ENCODE measurements around the gene PPFIA4. TPM values are rescaled to one million over a fixed set of nuclear protein-coding genes. Genes with fewer than 3 reads are reported as not detected.

PPFIA4 gene
- polyA plus RNA-seq, 6 donors from 2014 or later, result not detected

- ATAC-seq (ENCODE audit: low read depth in 2 of 2) (peak in 1 of 2 donors; percentile 16), DNase-seq (no peak)
- H3K4me1 Mint-ChIP-seq, result peaks cover 6 to 12% (median 6%) of the 10 kb centered on the region in 3 donors
- peaks cover 0 to 7% of the 10 kb centered on the region in 2 donors for H3K36me3 Mint-ChIP-seq
- peak overlapping the region in 6 of 8 donors; percentile 3 to 86 (median 74) for H3K4me3 Mint-ChIP-seq
- H3K9me3 Mint-ChIP-seq, result peaks cover 0 to 1% (median 0%) of the 10 kb centered on the region in 7 donors
- H3K27ac Mint-ChIP-seq, result peak overlapping the region in 1 of 6 donors; percentile 56
- peaks cover 28 to 79% (median 57%) of the 10 kb centered on the region in 3 donors for H3K27me3 Mint-ChIP-seq
These were observed 49.8 kb downstream of the PPFIA4 start for GRCh38 chr1:203076031-203076511.

DNA sequence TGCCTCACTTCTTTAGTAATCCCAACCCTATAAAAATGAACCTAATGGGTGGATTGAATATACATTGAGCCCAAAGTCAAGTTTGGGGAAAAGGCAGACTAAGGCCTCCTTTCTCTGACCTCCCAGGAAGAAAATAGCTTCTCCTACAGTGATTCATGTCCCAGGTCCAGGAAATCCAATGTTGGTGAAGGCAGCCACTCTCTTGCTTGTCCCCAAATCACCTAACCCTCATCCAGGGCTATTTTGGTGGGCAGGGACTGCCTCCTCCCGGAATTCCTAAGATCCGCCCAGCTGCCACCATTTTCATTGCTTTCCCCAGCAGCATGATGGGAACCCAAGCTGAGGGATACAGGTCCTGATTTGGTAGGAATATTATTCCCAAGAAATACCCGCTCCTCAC, 51.1 kb downstream of the PPFIA4 start:
- peaks cover 6 to 12% (median 6%) of the 10 kb centered on the region in 3 donors for H3K4me1 Mint-ChIP-seq
- peaks cover 0 to 7% of the 10 kb centered on the region in 2 donors for H3K36me3 Mint-ChIP-seq
- ATAC-seq (ENCODE audit: low read depth in 2 of 2) (no peak), DNase-seq (no peak)
- H3K27me3 Mint-ChIP-seq, result peaks cover 34 to 79% (median 62%) of the 10 kb centered on the region in 3 donors
- H3K9me3 Mint-ChIP-seq, result peaks cover 0 to 1% (median 0%) of the 10 kb centered on the region in 7 donors
- peak overlapping the region in 1 of 8 donors; percentile 52 for H3K4me3 Mint-ChIP-seq
- no peak overlapping the region for H3K27ac Mint-ChIP-seq

DNA sequence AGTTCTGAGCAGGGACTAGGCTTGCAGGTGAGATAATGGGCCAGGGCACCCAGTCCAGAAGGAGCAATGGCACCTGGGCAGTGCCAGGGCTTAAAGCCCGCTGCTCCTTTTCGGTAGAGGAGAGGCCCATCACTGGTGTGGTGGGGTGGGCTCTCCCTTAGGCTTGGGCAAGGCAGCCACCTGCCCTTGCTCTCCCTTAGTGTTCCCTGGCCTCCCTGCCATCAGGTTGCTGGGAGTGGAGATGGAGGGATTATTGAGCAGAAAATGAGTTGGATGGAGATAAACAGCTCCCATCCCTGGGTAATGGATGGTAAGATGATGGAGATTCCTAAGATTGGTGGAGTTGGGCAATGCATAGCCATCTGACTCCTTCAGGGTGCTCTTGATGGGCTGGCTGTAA, 51.7 kb downstream of the PPFIA4 start:
- peaks cover 6 to 12% (median 6%) of the 10 kb centered on the region in 3 donors for H3K4me1 Mint-ChIP-seq
- peaks cover 32 to 73% (median 60%) of the 10 kb centered on the region in 3 donors for H3K27me3 Mint-ChIP-seq
- ATAC-seq (ENCODE audit: low read depth in 2 of 2) (no peak), DNase-seq (no peak)
- peaks cover 0 to 1% (median 0%) of the 10 kb centered on the region in 7 donors for H3K9me3 Mint-ChIP-seq
- no peak overlapping the region for H3K27ac Mint-ChIP-seq
- peaks cover 0 to 7% of the 10 kb centered on the region in 2 donors for H3K36me3 Mint-ChIP-seq
- H3K4me3 Mint-ChIP-seq, result no peak overlapping the region

DNA sequence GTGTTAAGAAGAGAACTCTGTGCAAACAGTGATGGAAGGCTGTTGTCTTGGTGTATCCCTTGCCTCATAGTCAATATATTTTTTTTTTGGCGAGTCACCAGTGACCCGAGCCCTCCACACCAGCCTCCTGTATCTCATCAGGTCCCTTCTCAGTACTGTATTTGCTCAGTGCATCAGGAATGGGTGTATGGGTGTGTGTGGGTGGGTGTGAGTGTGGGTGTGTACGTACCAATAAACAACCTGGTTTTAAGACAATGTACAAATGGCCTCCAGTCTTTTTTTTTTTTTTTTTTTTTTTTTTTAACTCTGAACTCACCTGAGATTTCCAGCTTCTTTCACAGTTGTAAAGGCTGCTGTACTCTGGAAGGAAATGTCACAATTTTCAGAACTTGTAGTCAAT, 52.2 kb downstream of the PPFIA4 start:
- Mint-ChIP-seq H3K4me3 (no peak overlapping the region), H3K9me3 (peaks cover 0 to 1% (median 0%) of the 10 kb centered on the region in 7 donors), H3K27me3 (peaks cover 30 to 68% (median 55%) of the 10 kb centered on the region in 3 donors), H3K36me3 (peaks cover 0 to 7% of the 10 kb centered on the region in 2 donors), H3K4me1 (peaks cover 6 to 12% (median 6%) of the 10 kb centered on the region in 3 donors), H3K27ac (no peak overlapping the region)
- no peak for ATAC-seq (ENCODE audit: low read depth in 2 of 2)
- DNase-seq, result no peak

DNA sequence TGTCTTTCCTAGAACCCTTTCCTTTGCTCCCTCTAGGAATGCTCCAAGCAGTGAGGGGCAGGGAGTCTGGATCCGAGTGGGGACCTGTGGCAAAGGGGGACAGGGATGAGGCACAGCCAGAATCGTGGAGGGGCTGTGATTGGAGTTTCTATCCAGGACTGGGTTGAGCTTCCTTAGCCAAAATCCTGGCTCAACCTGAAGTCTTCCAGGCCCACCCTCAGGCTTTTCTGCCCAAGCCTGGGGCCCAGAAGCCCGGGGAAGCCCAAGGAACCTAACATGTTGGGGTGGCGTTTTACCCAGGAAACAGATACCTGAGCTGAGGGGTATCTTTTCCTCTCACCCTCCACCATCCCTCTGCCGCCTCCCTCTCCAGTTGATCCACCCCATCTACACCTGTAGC, 54.2 kb downstream of the PPFIA4 start:
- Mint-ChIP-seq H3K4me1 (peaks cover 5 to 6% (median 6%) of the 10 kb centered on the region in 3 donors), H3K4me3 (no peak overlapping the region), H3K9me3 (peaks cover 0 to 1% (median 0%) of the 10 kb centered on the region in 7 donors), H3K27ac (no peak overlapping the region), H3K36me3 (peaks cover 0 to 7% of the 10 kb centered on the region in 2 donors), H3K27me3 (peaks cover 24 to 53% (median 38%) of the 10 kb centered on the region in 3 donors)
- DNase-seq (no peak), ATAC-seq (ENCODE audit: low read depth in 2 of 2) (no peak)

GRCh38 chr1:203081465-203082230, 55.4 kb downstream of the PPFIA4 start:
- Mint-ChIP-seq H3K9me3 (peaks cover 0 to 1% (median 0%) of the 10 kb centered on the region in 7 donors), H3K27me3 (peaks cover 19 to 44% (median 30%) of the 10 kb centered on the region in 3 donors)
- no peak for DNase-seq

DNA sequence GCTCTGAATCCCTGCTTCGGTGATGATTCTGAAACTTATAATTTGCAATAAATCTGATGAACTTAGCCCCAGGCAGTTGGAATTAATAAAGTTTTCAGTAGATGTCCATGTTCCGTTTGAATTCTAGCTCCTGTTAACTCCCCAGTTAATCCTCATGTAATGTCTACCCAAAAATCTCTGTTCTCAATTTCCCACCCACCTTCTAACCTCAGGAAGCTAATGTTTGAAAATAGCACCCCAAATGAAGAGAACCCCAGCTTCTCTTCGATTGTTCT, 55.9 kb downstream of the PPFIA4 start:
- peaks cover 19 to 41% (median 30%) of the 10 kb centered on the region in 3 donors for H3K27me3 Mint-ChIP-seq
- H3K4me3 Mint-ChIP-seq, result no peak overlapping the region
- H3K27ac Mint-ChIP-seq, result no peak overlapping the region
- no peaks in the 10 kb centered on the region for H3K4me1 Mint-ChIP-seq
- no peak for DNase-seq
- no peaks in the 10 kb centered on the region for H3K36me3 Mint-ChIP-seq
- no peak for ATAC-seq (ENCODE audit: low read depth in 2 of 2)
- H3K9me3 Mint-ChIP-seq, result peaks cover 0 to 1% (median 0%) of the 10 kb centered on the region in 7 donors

More at GRCh38 chr1:203081465-203082230, 55.4 kb downstream of the PPFIA4 start:
- ATAC-seq (ENCODE audit: low read depth in 2 of 2), result no peak
- Mint-ChIP-seq H3K36me3 (no peaks in the 10 kb centered on the region), H3K27ac (no peak overlapping the region), H3K4me3 (no peak overlapping the region), H3K4me1 (no peaks in the 10 kb centered on the region)

DNA sequence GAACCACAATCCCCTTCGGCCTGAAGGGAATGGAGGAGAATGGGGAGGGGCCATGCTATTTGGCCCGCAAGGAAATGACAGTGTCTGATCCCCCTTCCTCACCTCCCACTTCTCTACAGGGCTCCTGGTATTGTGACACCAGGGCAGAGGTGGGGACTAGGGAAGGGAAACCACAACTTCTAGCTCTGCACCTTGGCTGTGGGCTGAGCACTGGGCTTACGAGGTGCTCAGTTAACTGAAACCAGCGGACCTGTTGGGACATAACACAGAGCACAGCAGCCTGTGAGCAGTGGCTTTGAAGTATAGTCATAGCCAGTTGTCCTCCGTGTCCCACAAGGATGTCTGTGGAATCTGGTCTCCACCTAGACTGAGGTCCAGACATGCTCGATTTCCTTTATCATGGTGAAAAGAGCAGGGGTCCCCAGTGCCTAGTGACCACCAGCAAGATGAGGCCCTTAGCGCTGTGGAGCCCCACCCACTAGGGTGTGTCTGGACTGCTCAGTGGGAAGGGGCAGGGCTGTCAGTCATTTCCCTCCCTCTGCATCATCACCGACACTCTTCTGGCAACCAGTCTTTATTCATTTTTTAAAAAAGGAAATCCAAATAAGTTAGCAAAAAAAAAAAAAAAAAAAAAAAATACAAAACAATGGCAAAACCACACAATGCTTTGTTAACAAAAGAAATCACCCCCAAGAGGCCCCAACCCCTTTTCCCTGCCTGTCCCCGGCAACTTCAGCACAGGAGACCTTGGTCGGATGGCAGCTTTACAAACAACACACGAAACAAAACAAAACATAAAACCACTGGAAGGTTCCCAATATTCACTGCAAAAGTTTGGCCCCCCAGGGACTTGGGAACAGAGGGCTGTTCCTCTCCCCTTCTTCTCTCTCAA, 56.5 kb downstream of the PPFIA4 start:
- no peak for ATAC-seq (ENCODE audit: low read depth in 2 of 2)
- no peaks in the 10 kb centered on the region for H3K9me3 Mint-ChIP-seq
- DNase-seq, result no peak
- H3K27me3 Mint-ChIP-seq, result peaks cover 19 to 40% (median 28%) of the 10 kb centered on the region in 3 donors
- no peaks in the 10 kb centered on the region for H3K36me3 Mint-ChIP-seq
- peak overlapping the region in 1 of 6 donors; percentile 44 for H3K27ac Mint-ChIP-seq
- no peak overlapping the region for H3K4me3 Mint-ChIP-seq
- H3K4me1 Mint-ChIP-seq, result no peaks in the 10 kb centered on the region

DNA sequence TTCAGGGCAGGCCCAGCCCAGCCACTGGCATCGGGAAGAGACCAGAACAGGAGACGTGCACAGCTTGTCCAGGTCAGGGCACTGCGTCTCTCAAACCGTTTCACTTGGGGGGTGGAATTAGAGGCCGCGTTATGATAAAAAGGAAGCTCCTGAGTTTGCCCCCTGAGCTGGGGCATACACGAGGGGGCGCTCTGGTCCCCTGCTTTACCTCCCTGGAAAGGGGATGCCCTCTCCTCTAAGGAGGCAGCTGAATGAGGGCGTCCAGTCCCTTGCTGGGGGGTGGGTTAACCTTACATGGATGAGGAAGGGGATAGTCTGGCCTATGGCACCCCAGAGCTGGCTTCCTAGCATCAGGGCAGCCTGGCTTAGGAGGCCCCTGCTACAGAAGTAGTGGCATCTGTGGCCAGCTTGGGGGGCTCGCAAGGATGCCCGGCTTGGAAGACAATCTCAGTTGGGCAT, 57.2 kb downstream of the PPFIA4 start:
- DNase-seq, result no peak
- H3K27ac Mint-ChIP-seq, result peak overlapping the region in 1 of 6 donors; percentile 7

DNA sequence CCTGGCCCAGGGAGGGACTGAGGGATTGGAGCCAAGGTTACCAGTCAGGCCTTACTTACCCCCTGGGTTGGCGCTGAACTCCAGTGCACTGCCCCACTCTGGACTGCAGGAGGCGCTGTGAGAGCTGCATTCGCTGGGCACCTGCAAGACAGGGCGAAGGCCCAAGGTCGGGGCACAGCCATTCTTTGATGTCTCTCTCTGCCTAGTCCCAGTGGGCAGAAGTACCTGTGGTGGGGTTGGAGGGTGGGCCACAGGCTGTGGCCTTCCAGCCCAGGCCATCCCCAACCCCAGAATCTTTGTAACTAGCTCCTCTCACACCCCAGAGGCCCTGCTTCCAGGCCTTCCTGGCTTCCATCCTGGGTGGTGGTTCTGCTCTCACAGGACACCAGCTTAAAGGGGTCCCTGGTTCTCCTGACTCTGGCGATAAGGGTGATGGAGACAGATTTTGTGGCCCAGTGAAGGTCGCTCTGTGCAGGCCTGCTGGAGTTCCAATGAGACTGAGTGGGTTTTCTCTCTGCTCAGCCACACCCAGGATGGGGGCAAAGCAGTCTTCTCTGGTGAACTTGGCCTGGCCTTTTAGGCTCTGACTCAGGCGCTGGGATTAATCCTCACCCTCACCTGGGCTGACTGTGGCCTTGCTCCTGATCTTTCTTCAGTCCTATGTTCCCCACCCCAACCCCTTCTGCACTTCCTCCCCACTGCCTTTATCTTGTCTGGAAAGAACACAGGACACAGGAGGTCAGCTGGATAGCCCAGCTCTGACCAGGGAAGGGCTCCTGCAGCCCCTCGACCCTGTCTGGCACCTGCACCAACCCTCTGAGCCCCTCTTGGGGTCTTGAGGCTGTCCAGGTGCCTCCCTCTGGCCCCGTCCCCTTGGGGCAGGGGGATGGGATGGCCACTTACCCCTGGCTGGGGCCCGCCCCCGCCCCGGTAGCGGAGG, 58.6 kb downstream of the PPFIA4 start:
- H3K27ac Mint-ChIP-seq, result no peak overlapping the region
- no peaks in the 10 kb centered on the region for H3K4me1 Mint-ChIP-seq
- no peaks in the 10 kb centered on the region for H3K36me3 Mint-ChIP-seq
- H3K4me3 Mint-ChIP-seq, result peak overlapping the region in 1 of 8 donors; percentile 22
- H3K9me3 Mint-ChIP-seq, result no peaks in the 10 kb centered on the region
- DNase-seq, result no peak
- peaks cover 17 to 31% (median 24%) of the 10 kb centered on the region in 3 donors for H3K27me3 Mint-ChIP-seq
- no peak for ATAC-seq (ENCODE audit: low read depth in 2 of 2)

More for the DNA sequence above, 57.2 kb downstream of the PPFIA4 start:
- Mint-ChIP-seq H3K4me3 (no peak overlapping the region), H3K4me1 (no peaks in the 10 kb centered on the region), H3K36me3 (no peaks in the 10 kb centered on the region), H3K27me3 (peaks cover 24 to 34% (median 29%) of the 10 kb centered on the region in 3 donors), H3K9me3 (no peaks in the 10 kb centered on the region)
- ATAC-seq (ENCODE audit: low read depth in 2 of 2), result no peak

GRCh38 chr1:203085528-203086406, 59.5 kb downstream of the PPFIA4 start, which contains the start of gene MYOG:
MYOG (minus strand) TSS chr1:203086012; CDS start chr1:203085961, 51 bp downstream.
- H3K27me3 Mint-ChIP-seq, result peaks cover 18 to 39% (median 24%) of the 10 kb centered on the region in 3 donors
- H3K4me3 Mint-ChIP-seq, result peak within 1 kb of the TSS in 1 of 8 donors; percentile 22
- no peak within 1 kb of the TSS for H3K27ac Mint-ChIP-seq

More at GRCh38 chr1:203085528-203086406, 59.5 kb downstream of the PPFIA4 start, which contains the start of gene MYOG:
- DNase-seq (no peak), ATAC-seq (ENCODE audit: low read depth in 2 of 2) (no peak)
- Mint-ChIP-seq H3K9me3 (no peaks in the 10 kb centered on the region), H3K4me1 (no peaks in the 10 kb centered on the region), H3K36me3 (peaks cover 0 to 5% of the 10 kb centered on the region in 2 donors)

Measured in naive B cell (primary cell).